Mesenchymal stem cell (in vitro differentiated cells and primary cell): ENCODE data around the gene RRAD.

Experiments used
- DNase-seq: peaks from one replicate; pipeline ENCODE4 v3.0.0-alpha.2; 2013
- H2AFZ ChIP-seq: one replicate; pipeline ENCODE4 v1.6.1; 2013; ENCODE audit warnings: low read depth, mild to moderate bottlenecking, control low read depth, inconsistent platforms, low read length, moderate library complexity
- H2AK5ac ChIP-seq: 2 replicates; pipeline ENCODE4 v1.6.1; 2013; ENCODE audit warnings: low read length, moderate library complexity, mild to moderate bottlenecking, inconsistent platforms; ENCODE audit not compliant: severe bottlenecking
- H2BK120ac ChIP-seq: one replicate; pipeline ENCODE4 v1.6.1; 2013; ENCODE audit warnings: low read depth, mild to moderate bottlenecking, inconsistent platforms, low read length, moderate library complexity
- H2BK12ac ChIP-seq, 2 experiments: one replicate each; pipeline ENCODE4 v1.6.1; 2013; ENCODE audit warnings: inconsistent platforms in 2 of 2, low read length in 2 of 2, mild to moderate bottlenecking in 2 of 2, moderate library complexity in 2 of 2, control low read depth in 1 of 2
- H2BK15ac ChIP-seq: one replicate; pipeline ENCODE4 v1.6.1; 2013; ENCODE audit warnings: mild to moderate bottlenecking, low read depth, inconsistent platforms; ENCODE audit not compliant: poor library complexity, severe bottlenecking
- H2BK5ac ChIP-seq: 2 replicates; pipeline ENCODE4 v1.6.1; 2013; ENCODE audit warnings: low read depth, mild to moderate bottlenecking, low read length, control low read depth, inconsistent platforms; ENCODE audit not compliant: poor library complexity, severe bottlenecking
- H3K14ac ChIP-seq, 2 experiments: one replicate each; pipeline ENCODE4 v1.6.1; 2013; ENCODE audit warnings: inconsistent platforms in 2 of 2, low read length in 2 of 2, control low read depth in 1 of 2, mild to moderate bottlenecking in 1 of 2, moderate library complexity in 1 of 2
- H3K18ac ChIP-seq, 2 experiments: one replicate each; pipeline ENCODE4 v1.6.1; 2013; ENCODE audit warnings: inconsistent platforms in 2 of 2, low read length in 2 of 2, control low read depth in 1 of 2, low read depth in 1 of 2, mild to moderate bottlenecking in 1 of 2
- H3K23ac ChIP-seq, 2 experiments: one replicate each; pipeline ENCODE4 v1.6.1; 2013; ENCODE audit warnings: inconsistent platforms in 2 of 2, low read length in 2 of 2, mild to moderate bottlenecking in 2 of 2, moderate library complexity in 2 of 2, control low read depth in 1 of 2
- H3K27ac ChIP-seq: 2 replicates; pipeline ENCODE4 v1.5.1; 2013; ENCODE audit warnings: mild to moderate bottlenecking, moderate library complexity, low read length, control low read depth, inconsistent platforms; ENCODE audit not compliant: poor library complexity, severe bottlenecking
- H3K27me3 ChIP-seq, 2 experiments: 2 replicates each; pipeline versions ENCODE4 v1.6.1 to v1.7.0; 2013; ENCODE audit warnings: low read length in 2 of 2, mild to moderate bottlenecking in 2 of 2, moderate library complexity in 2 of 2, control low read depth in 1 of 2, inconsistent platforms in 1 of 2; ENCODE audit not compliant: control insufficient read depth in 1 of 2, insufficient read depth in 1 of 2
- H3K36me3 ChIP-seq, 2 experiments: 2 replicates each; pipeline versions ENCODE4 v1.6.1 to v1.7.0; 2013; ENCODE audit warnings: low read length in 2 of 2, control low read depth in 1 of 2, inconsistent platforms in 1 of 2, low read depth in 1 of 2, mild to moderate bottlenecking in 1 of 2; ENCODE audit not compliant: insufficient read depth in 2 of 2, control insufficient read depth in 1 of 2
- H3K4ac ChIP-seq, 2 experiments: one replicate each; pipeline ENCODE4 v1.6.1; 2013; ENCODE audit warnings: inconsistent platforms in 2 of 2, low read length in 2 of 2, mild to moderate bottlenecking in 2 of 2, moderate library complexity in 2 of 2, control low read depth in 1 of 2, low read depth in 1 of 2
- H3K4me1 ChIP-seq: 2 replicates; pipeline ENCODE4 v1.6.1; 2013; ENCODE audit warnings: low read depth, low read length, control low read depth; ENCODE audit not compliant: control insufficient read depth, insufficient read depth
- H3K4me2 ChIP-seq: 2 replicates; pipeline ENCODE4 v1.6.1; 2013; ENCODE audit warnings: low read length, mild to moderate bottlenecking, inconsistent platforms; ENCODE audit not compliant: poor library complexity, severe bottlenecking
- H3K4me3 ChIP-seq, 2 experiments: 2 replicates each; pipeline versions ENCODE4 v1.5.1 to v1.7.0; 2013; ENCODE audit warnings: low read length in 2 of 2, mild to moderate bottlenecking in 2 of 2, control low read depth in 1 of 2, low read depth in 1 of 2; ENCODE audit not compliant: insufficient read depth in 1 of 2
- H3K79me1 ChIP-seq: replicated peaks from 2 replicates; pipeline ENCODE4 v1.6.1; 2013; ENCODE audit warnings: mild to moderate bottlenecking, control low read depth, low read length, inconsistent platforms; ENCODE audit not compliant: poor library complexity, severe bottlenecking
- H3K9ac ChIP-seq: 2 replicates; pipeline ENCODE4 v1.7.0; 2013; ENCODE audit warnings: mild to moderate bottlenecking, low read length, moderate library complexity
- H3K9me3 ChIP-seq: 2 replicates; pipeline ENCODE4 v1.7.0; 2013; ENCODE audit warnings: mild to moderate bottlenecking, low read length; ENCODE audit not compliant: control insufficient read depth
- H4K8ac ChIP-seq: one replicate; pipeline ENCODE4 v1.6.1; 2013; ENCODE audit warnings: inconsistent platforms, mild to moderate bottlenecking, low read length, moderate library complexity
- H4K91ac ChIP-seq: one replicate; pipeline ENCODE4 v1.6.1; 2013; ENCODE audit warnings: mild to moderate bottlenecking, low read length, inconsistent platforms
- WGBS: methylation state at CpG from one replicate; pipeline ENCODE4 v1.1.7; 2013; ENCODE audit warnings: mixed read lengths; 5-methylcytosine and 5-hydroxymethylcytosine counted together

Gene RRAD

DNA sequence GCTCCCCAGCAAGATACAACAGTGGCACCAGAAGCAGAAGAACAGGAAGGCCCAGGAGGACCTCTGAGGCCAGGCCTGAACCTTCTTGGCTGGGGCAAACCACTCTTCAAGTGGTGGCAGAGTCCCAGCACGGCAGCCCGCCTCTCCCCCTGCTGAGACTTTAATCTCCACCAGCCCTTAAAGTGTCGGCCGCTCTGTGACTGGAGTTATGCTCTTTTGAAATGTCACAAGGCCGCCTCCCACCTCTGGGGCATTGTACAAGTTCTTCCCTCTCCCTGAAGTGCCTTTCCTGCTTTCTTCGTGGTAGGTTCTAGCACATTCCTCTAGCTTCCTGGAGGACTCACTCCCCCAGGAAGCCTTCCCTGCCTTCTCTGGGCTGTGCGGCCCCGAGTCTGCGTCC is 47.6 kb upstream of the RRAD start:
- Histone ChIP-seq H3K4me1 (peaks cover 27% of the 10 kb centered on the region), H2BK5ac (no peak overlapping the region), H4K91ac (no peak overlapping the region), H3K4me2 (no peak overlapping the region), H3K27ac (no peak overlapping the region), H3K4ac (no peak overlapping the region), H4K8ac (no peak overlapping the region), H2AK5ac (no peak overlapping the region), H2AFZ (no peak overlapping the region), H2BK120ac (no peak overlapping the region), H3K18ac (no peak overlapping the region), H3K27me3 (peaks cover 0 to 12% of the 10 kb centered on the region in 2 experiments), H3K9ac (no peak overlapping the region), H3K36me3 (no peaks in the 10 kb centered on the region), H3K9me3 (no peaks in the 10 kb centered on the region), H2BK15ac (no peak overlapping the region), H3K4me3 (no peak overlapping the region), H3K14ac (no peak overlapping the region), H2BK12ac (no peak overlapping the region), H3K23ac (no peak overlapping the region), H3K79me1 (no peaks in the 10 kb centered on the region)
- 75% methylated on average over 7 of the region's 9 CpGs for WGBS
- no peak for DNase-seq

DNA sequence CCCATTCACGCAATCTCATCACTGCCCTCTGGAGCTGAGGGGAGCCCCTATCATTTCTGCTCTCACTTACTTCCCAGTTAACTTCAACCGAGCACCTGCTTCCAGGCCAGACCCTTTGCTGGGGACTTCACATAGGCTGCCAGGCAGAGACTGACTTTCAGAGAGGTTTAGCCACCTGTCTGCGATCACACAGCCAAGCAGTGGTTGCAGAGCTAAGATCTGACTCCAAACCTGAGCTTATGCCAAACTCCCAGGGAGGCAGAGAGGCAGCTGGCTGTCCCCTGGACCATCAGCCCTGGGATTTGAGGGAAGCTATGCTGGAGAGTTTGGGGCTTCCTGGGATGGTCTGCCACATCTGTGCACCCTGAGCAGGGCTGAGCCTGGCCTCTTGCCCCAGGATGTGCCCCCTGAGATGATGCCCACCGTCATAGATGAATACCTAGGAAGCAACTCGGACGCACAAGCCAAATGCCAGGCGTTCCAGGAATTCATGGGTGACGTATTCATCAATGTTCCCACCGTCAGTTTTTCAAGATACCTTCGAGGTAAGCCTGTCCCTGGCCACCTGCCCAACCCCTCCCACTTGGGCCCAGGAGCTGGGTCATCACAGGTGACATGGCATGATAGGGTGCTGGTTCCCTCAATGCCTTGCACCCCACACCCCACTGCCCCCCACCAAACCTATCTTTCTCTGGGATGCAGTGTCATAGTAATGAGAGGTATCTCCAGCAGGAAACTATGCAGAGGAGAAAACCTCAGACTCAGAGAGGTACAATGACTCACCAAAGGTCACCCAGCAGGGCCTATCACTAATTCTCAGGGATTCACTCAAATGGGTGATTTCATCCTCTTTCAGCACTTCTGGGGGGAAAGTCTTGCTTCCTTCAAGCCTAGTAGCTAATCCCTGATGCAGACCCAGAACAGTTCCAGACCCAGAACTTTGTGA is 45.7 kb upstream of the RRAD start:
- H3K23ac ChIP-seq = no peak overlapping the region
- H3K14ac ChIP-seq = no peak overlapping the region
- no peak overlapping the region for H4K91ac ChIP-seq
- no peak overlapping the region for H2BK120ac ChIP-seq
- 74% methylated on average over 10 of the region's 10 CpGs for WGBS
- H2BK12ac ChIP-seq = no peak overlapping the region
- H3K4me1 ChIP-seq = peaks cover 19% of the 10 kb centered on the region
- H4K8ac ChIP-seq = no peak overlapping the region
- H3K4me3 ChIP-seq = no peak overlapping the region
- no peaks in the 10 kb centered on the region for H3K36me3 ChIP-seq
- peaks cover 8 to 20% of the 10 kb centered on the region in 2 experiments for H3K27me3 ChIP-seq
- no peak overlapping the region for H2AK5ac ChIP-seq
- peak overlapping the region; percentile 7 for H3K4me2 ChIP-seq
- H3K4ac ChIP-seq = no peak overlapping the region
- no peak overlapping the region for H3K9ac ChIP-seq
- H2BK5ac ChIP-seq = peak overlapping the region; percentile 10
- no peak overlapping the region for H2BK15ac ChIP-seq
- H2AFZ ChIP-seq = no peak overlapping the region
- no peak overlapping the region for H3K18ac ChIP-seq
- peak; percentile 36 for DNase-seq
- no peaks in the 10 kb centered on the region for H3K79me1 ChIP-seq
- H3K9me3 ChIP-seq = no peaks in the 10 kb centered on the region
- H3K27ac ChIP-seq = peak overlapping the region; percentile 44

DNA sequence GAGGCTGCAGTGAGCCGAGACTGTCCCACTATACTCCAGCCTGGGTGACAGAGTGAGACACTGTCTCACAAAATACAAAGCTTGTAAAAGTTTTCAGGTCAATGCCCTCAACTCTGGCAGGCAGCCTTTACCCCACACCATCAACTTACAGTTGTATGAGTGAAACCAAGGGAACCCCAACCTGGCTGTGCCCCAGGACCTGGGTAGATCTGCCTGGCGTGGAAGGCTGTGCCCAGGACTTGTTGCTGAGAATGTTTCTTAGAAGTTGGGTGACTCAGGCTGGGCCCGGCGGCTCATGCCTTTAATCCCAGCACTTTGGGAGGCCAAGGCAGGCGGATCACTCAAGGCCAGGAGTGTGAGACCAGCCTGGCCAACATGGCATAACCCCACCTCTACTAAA is 43.5 kb upstream of the RRAD start:
- no peaks in the 10 kb centered on the region for H3K79me1 ChIP-seq
- no peak overlapping the region for H2AFZ ChIP-seq
- no peak overlapping the region for H3K4ac ChIP-seq
- H3K36me3 ChIP-seq = no peaks in the 10 kb centered on the region
- H3K4me1 ChIP-seq = peaks cover 19% of the 10 kb centered on the region
- H2BK12ac ChIP-seq = no peak overlapping the region
- H4K8ac ChIP-seq = no peak overlapping the region
- H3K9me3 ChIP-seq = no peaks in the 10 kb centered on the region
- H3K23ac ChIP-seq = no peak overlapping the region
- H3K27ac ChIP-seq = no peak overlapping the region
- no peak overlapping the region for H4K91ac ChIP-seq
- H3K14ac ChIP-seq = no peak overlapping the region
- no peak overlapping the region for H2BK15ac ChIP-seq
- no peak overlapping the region for H3K9ac ChIP-seq
- 73% methylated on average over 5 of the region's 5 CpGs for WGBS
- no peak for DNase-seq
- no peak overlapping the region for H3K4me3 ChIP-seq
- H2BK120ac ChIP-seq = no peak overlapping the region
- H2BK5ac ChIP-seq = no peak overlapping the region
- H2AK5ac ChIP-seq = no peak overlapping the region
- no peak overlapping the region for H3K18ac ChIP-seq
- no peak overlapping the region for H3K4me2 ChIP-seq
- H3K27me3 ChIP-seq = peaks cover 25 to 42% of the 10 kb centered on the region in 2 experiments

DNA sequence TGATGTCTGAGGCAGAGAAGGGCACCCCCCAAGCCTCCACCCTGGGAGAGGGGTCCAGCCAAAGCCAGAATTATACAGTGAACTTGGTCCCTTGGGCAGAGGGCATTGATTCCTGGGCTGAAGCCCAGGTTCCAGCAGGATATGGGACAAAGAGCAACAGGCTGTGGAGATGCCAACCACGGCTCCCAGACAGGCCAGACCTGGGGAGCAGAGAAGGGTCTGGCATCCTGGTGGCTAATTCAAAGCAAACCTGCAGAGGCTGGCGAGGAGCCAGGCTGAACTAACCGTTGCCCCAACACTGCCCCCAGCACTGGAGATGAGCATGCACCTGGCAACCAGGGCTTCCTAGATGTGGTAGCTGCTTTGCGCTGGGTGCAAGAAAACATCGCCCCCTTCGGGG is 38.7 kb upstream of the RRAD start:
- no peaks in the 10 kb centered on the region for H3K4me1 ChIP-seq
- no peak overlapping the region for H3K14ac ChIP-seq
- no peak overlapping the region for H3K9ac ChIP-seq
- H3K4ac ChIP-seq = peak overlapping the region in 1 of 2 experiments; percentile 18
- H3K23ac ChIP-seq = no peak overlapping the region
- H2BK5ac ChIP-seq = no peak overlapping the region
- no peaks in the 10 kb centered on the region for H3K9me3 ChIP-seq
- no peak overlapping the region for H3K4me2 ChIP-seq
- no peak overlapping the region for H4K8ac ChIP-seq
- no peak overlapping the region for H2AK5ac ChIP-seq
- H3K27ac ChIP-seq = no peak overlapping the region
- H3K18ac ChIP-seq = no peak overlapping the region
- WGBS = 79% methylated on average over 6 of the region's 6 CpGs
- peaks cover 29 to 31% of the 10 kb centered on the region in 2 experiments for H3K27me3 ChIP-seq
- no peaks in the 10 kb centered on the region for H3K36me3 ChIP-seq
- no peak for DNase-seq
- no peak overlapping the region for H3K4me3 ChIP-seq
- H2BK15ac ChIP-seq = no peak overlapping the region
- H4K91ac ChIP-seq = no peak overlapping the region
- no peaks in the 10 kb centered on the region for H3K79me1 ChIP-seq
- H2BK12ac ChIP-seq = no peak overlapping the region
- no peak overlapping the region for H2BK120ac ChIP-seq
- no peak overlapping the region for H2AFZ ChIP-seq
